ENCODE data around the gene LMAN1L. TPM values are rescaled to one million over a fixed set of nuclear protein-coding genes. Genes with fewer than 3 reads are reported as not detected.

The LMAN1L gene
- total and polyA plus RNA-seq, 4 donors: 0.15 to 0.30 TPM; not detected in 2

GRCh38 chr15:74832826-74833225 is 20.2 kb downstream of the LMAN1L start:
- intact Hi-C loops (cut with DNase I): no loop called here
- Histone ChIP-seq H3K4me1 (ENCODE audit: control insufficient read depth in 1 of 2, insufficient read depth in 2 of 2, low read length in 2 of 2) (no peaks in the 10 kb centered on the region), H3K27me3 (ENCODE audit: control insufficient read depth in 1 of 2, insufficient read depth in 2 of 2, low read length in 1 of 2) (no peaks in the 10 kb centered on the region), H3K27ac (ENCODE audit: low read depth in 1 of 2, low read length in 2 of 2) (no peak overlapping the region), H3K36me3 (ENCODE audit: control insufficient read depth in 1 of 2, insufficient read depth in 2 of 2, low read length in 1 of 2) (no peaks in the 10 kb centered on the region), H3K9me3 (ENCODE audit: control insufficient read depth, low read length) (no peaks in the 10 kb centered on the region), H3K4me3 (ENCODE audit: low read length in 2 of 2) (no peak overlapping the region)
- WGBS, 2 donors: 67 to 73% methylated on average over 4 of the region's 4 CpGs
- DNase-seq (no peak), ATAC-seq (ENCODE audit: low FRiP score) (no peak)

GRCh38 chr15:74833376-74834107 is 20.9 kb downstream of the LMAN1L start:
- Histone ChIP-seq H3K4me1 (ENCODE audit: control insufficient read depth in 1 of 2, insufficient read depth in 2 of 2, low read length in 2 of 2) (no peaks in the 10 kb centered on the region), H3K27ac (ENCODE audit: low read depth in 1 of 2, low read length in 2 of 2) (no peak overlapping the region), H3K9me3 (ENCODE audit: control insufficient read depth, low read length) (no peaks in the 10 kb centered on the region), H3K4me3 (ENCODE audit: low read length in 2 of 2) (no peak overlapping the region), H3K36me3 (ENCODE audit: control insufficient read depth in 1 of 2, insufficient read depth in 2 of 2, low read length in 1 of 2) (no peaks in the 10 kb centered on the region), H3K27me3 (ENCODE audit: control insufficient read depth in 1 of 2, insufficient read depth in 2 of 2, low read length in 1 of 2) (no peaks in the 10 kb centered on the region)
- ATAC-seq (ENCODE audit: low FRiP score) (no peak), DNase-seq (no peak)
- intact Hi-C loops (cut with DNase I): no loop called here
- WGBS, 2 donors: 70 to 71% methylated on average over 12 of the region's 12 CpGs

GRCh38 chr15:74835312-74835823 is 22.7 kb downstream of the LMAN1L start:
- WGBS, 2 donors: 44 to 46% methylated on average over 5 of the region's 5 CpGs
- ATAC-seq (ENCODE audit: low FRiP score) (no peak), DNase-seq (peak; percentile 67 to 84)
- no peak overlapping the region for H3K27ac ChIP-seq (ENCODE audit: low read depth in 1 of 2, low read length in 2 of 2)
- no peaks in the 10 kb centered on the region for H3K27me3 ChIP-seq (ENCODE audit: control insufficient read depth in 1 of 2, insufficient read depth in 2 of 2, low read length in 1 of 2)
- H3K4me3 ChIP-seq (ENCODE audit: low read length in 2 of 2): no peak overlapping the region
- no peaks in the 10 kb centered on the region for H3K4me1 ChIP-seq (ENCODE audit: control insufficient read depth in 1 of 2, insufficient read depth in 2 of 2, low read length in 2 of 2)
- no peaks in the 10 kb centered on the region for H3K36me3 ChIP-seq (ENCODE audit: control insufficient read depth in 1 of 2, insufficient read depth in 2 of 2, low read length in 1 of 2)
- no peaks in the 10 kb centered on the region for H3K9me3 ChIP-seq (ENCODE audit: control insufficient read depth, low read length)
- intact Hi-C loops (cut with DNase I): loop anchor here in 1 of 2 donors (5.0 kb wide), 1 partner anchor 58 kb away; no protein-coding TSS in a partner anchor

GRCh38 chr15:74836846-74837245 is 24.2 kb downstream of the LMAN1L start:
- intact Hi-C loops (cut with DNase I): loop anchor here in 1 of 2 donors (5.0 kb wide), 1 partner anchor 60 kb away; no protein-coding TSS in a partner anchor
- Histone ChIP-seq H3K36me3 (ENCODE audit: control insufficient read depth in 1 of 2, insufficient read depth in 2 of 2, low read length in 1 of 2) (no peaks in the 10 kb centered on the region), H3K4me3 (ENCODE audit: low read length in 2 of 2) (no peak overlapping the region), H3K27ac (ENCODE audit: low read depth in 1 of 2, low read length in 2 of 2) (no peak overlapping the region), H3K4me1 (ENCODE audit: control insufficient read depth in 1 of 2, insufficient read depth in 2 of 2, low read length in 2 of 2) (no peaks in the 10 kb centered on the region), H3K27me3 (ENCODE audit: control insufficient read depth in 1 of 2, insufficient read depth in 2 of 2, low read length in 1 of 2) (no peaks in the 10 kb centered on the region), H3K9me3 (ENCODE audit: control insufficient read depth, low read length) (no peaks in the 10 kb centered on the region)
- 80 to 86% methylated on average over 7 of the region's 7 CpGs for WGBS, 2 donors
- no peak for DNase-seq
- no peak for ATAC-seq (ENCODE audit: low FRiP score)

- intact Hi-C loops (cut with DNase I): loop anchor here in 1 of 2 donors (5.0 kb wide), 1 partner anchor 60 kb away; no protein-coding TSS in a partner anchor
These were observed 25.0 kb downstream of the LMAN1L start for GRCh38 chr15:74837482-74838136.

GRCh38 chr15:74838137-74838516 is 25.5 kb downstream of the LMAN1L start:
- no peak overlapping the region for H3K4me3 ChIP-seq (ENCODE audit: low read length in 2 of 2)
- no peak overlapping the region for H3K27ac ChIP-seq (ENCODE audit: low read depth in 1 of 2, low read length in 2 of 2)
- no peaks in the 10 kb centered on the region for H3K4me1 ChIP-seq (ENCODE audit: control insufficient read depth in 1 of 2, insufficient read depth in 2 of 2, low read length in 2 of 2)
- intact Hi-C loops (cut with DNase I): loop anchor here in 1 of 2 donors (5.0 kb wide), 1 partner anchor 61 kb away; no protein-coding TSS in a partner anchor
- WGBS, 2 donors: 90% methylated on average over 10 of the region's 10 CpGs
- H3K9me3 ChIP-seq (ENCODE audit: control insufficient read depth, low read length): no peaks in the 10 kb centered on the region
- H3K36me3 ChIP-seq (ENCODE audit: control insufficient read depth in 1 of 2, insufficient read depth in 2 of 2, low read length in 1 of 2): no peaks in the 10 kb centered on the region
- no peaks in the 10 kb centered on the region for H3K27me3 ChIP-seq (ENCODE audit: control insufficient read depth in 1 of 2, insufficient read depth in 2 of 2, low read length in 1 of 2)
- no peak for ATAC-seq (ENCODE audit: low FRiP score)
- DNase-seq: no peak

More at GRCh38 chr15:74837482-74838136, 25.0 kb downstream of the LMAN1L start:
- Histone ChIP-seq H3K4me1 (ENCODE audit: control insufficient read depth in 1 of 2, insufficient read depth in 2 of 2, low read length in 2 of 2) (no peaks in the 10 kb centered on the region), H3K27me3 (ENCODE audit: control insufficient read depth in 1 of 2, insufficient read depth in 2 of 2, low read length in 1 of 2) (no peaks in the 10 kb centered on the region), H3K36me3 (ENCODE audit: control insufficient read depth in 1 of 2, insufficient read depth in 2 of 2, low read length in 1 of 2) (no peaks in the 10 kb centered on the region), H3K4me3 (ENCODE audit: low read length in 2 of 2) (no peak overlapping the region), H3K9me3 (ENCODE audit: control insufficient read depth, low read length) (no peaks in the 10 kb centered on the region), H3K27ac (ENCODE audit: low read depth in 1 of 2, low read length in 2 of 2) (no peak overlapping the region)
- ATAC-seq (ENCODE audit: low FRiP score) (no peak), DNase-seq (no peak)
- WGBS, 2 donors: 70 to 83% methylated on average over 15 of the region's 15 CpGs

- no peaks in the 10 kb centered on the region for H3K4me1 ChIP-seq (ENCODE audit: control insufficient read depth in 1 of 2, insufficient read depth in 2 of 2, low read length in 2 of 2)
- intact Hi-C loops (cut with DNase I): loop anchor here in 1 of 2 donors (5.0 kb wide), 1 partner anchor 62 kb away; no protein-coding TSS in a partner anchor
- ATAC-seq (ENCODE audit: low FRiP score): no peak
- H3K4me3 ChIP-seq (ENCODE audit: low read length in 2 of 2): no peak overlapping the region
- 86 to 89% methylated on average over 11 of the region's 11 CpGs for WGBS, 2 donors
- no peaks in the 10 kb centered on the region for H3K9me3 ChIP-seq (ENCODE audit: control insufficient read depth, low read length)
- no peaks in the 10 kb centered on the region for H3K27me3 ChIP-seq (ENCODE audit: control insufficient read depth in 1 of 2, insufficient read depth in 2 of 2, low read length in 1 of 2)
- no peaks in the 10 kb centered on the region for H3K36me3 ChIP-seq (ENCODE audit: control insufficient read depth in 1 of 2, insufficient read depth in 2 of 2, low read length in 1 of 2)
- DNase-seq: no peak
- no peak overlapping the region for H3K27ac ChIP-seq (ENCODE audit: low read depth in 1 of 2, low read length in 2 of 2)
These were observed 26.3 kb downstream of the LMAN1L start for GRCh38 chr15:74838746-74839525.

Measured in aorta (tissue), 5 donors.